Measurements from ENCODE around the gene GXYLT2.

DNA sequence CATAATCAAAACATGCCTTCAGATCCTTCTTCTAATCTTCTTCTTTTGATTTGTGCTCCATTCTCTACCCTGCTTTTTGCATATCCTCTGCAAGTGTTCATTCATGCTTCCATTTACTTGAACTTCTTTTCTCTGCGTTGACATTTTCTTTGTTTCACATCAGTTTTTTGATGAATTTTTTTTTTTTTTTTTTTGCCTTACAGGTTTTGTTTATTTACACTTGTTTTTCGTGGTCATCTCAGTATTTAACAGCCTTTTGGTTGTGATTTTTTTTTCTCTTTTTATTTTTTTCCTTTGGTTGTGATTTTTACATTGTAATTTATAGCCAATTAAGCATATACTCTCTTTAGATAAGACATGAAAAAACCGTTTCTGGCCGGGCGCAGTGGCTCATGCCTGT lies 27.8 kb upstream of the GXYLT2 start:
- TF ChIP-seq, protein P1, sequence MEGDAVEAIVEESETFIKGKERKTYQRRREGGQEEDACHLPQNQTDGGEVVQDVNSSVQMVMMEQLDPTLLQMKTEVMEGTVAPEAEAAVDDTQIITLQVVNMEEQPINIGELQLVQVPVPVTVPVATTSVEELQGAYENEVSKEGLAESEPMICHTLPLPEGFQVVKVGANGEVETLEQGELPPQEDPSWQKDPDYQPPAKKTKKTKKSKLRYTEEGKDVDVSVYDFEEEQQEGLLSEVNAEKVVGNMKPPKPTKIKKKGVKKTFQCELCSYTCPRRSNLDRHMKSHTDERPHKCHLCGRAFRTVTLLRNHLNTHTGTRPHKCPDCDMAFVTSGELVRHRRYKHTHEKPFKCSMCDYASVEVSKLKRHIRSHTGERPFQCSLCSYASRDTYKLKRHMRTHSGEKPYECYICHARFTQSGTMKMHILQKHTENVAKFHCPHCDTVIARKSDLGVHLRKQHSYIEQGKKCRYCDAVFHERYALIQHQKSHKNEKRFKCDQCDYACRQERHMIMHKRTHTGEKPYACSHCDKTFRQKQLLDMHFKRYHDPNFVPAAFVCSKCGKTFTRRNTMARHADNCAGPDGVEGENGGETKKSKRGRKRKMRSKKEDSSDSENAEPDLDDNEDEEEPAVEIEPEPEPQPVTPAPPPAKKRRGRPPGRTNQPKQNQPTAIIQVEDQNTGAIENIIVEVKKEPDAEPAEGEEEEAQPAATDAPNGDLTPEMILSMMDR (IDR thresholded peaks at IDR 0.05) = no peak
- TF ChIP-seq POLR2AphosphoS5 (IDR thresholded peaks at IDR 0.05) = no peak
- no peak for TF ChIP-seq EP300 (IDR thresholded peaks at IDR 0.05)
- no peak for TF ChIP-seq POLR2A (IDR thresholded peaks at IDR 0.05)

Data from sigmoid colon (tissue), 4 donors.